H9 (cell line): ENCODE data around the gene RRBP1. TPM values are rescaled to one million over a fixed set of nuclear protein-coding genes. Genes with fewer than 3 reads are reported as not detected.

ENCODE experiments used
- DNase-seq: peaks from one replicate; pipeline ENCODE4 v3.0.0-alpha.2; 2017
- H2AFZ ChIP-seq: one replicate; pipeline ENCODE4 v1.6.1; 2013; ENCODE audit warnings: mild to moderate bottlenecking, low read length, control low read depth, moderate library complexity
- H2AK5ac ChIP-seq: 2 replicates; pipeline ENCODE4 v1.6.1; 2013; ENCODE audit warnings: low read length, control low read depth, mixed read lengths; ENCODE audit not compliant: insufficient read length
- H2BK120ac ChIP-seq: one replicate; pipeline ENCODE4 v1.6.1; 2013; ENCODE audit warnings: low read depth, mild to moderate bottlenecking, low read length, control low read depth, inconsistent platforms; ENCODE audit not compliant: poor library complexity, severe bottlenecking
- H2BK12ac ChIP-seq: 2 replicates; pipeline ENCODE4 v1.6.1; 2013; ENCODE audit warnings: low read length, control low read depth, mixed read lengths, low read depth; ENCODE audit not compliant: insufficient read length
- H2BK15ac ChIP-seq: 2 replicates; pipeline ENCODE4 v1.6.1; 2013; ENCODE audit warnings: low read depth, low read length, control low read depth
- H2BK20ac ChIP-seq: one replicate; pipeline ENCODE4 v1.6.1; 2013; ENCODE audit warnings: low read depth, mild to moderate bottlenecking, low read length, control low read depth, inconsistent platforms; ENCODE audit not compliant: poor library complexity, severe bottlenecking
- H2BK5ac ChIP-seq: 2 replicates; pipeline ENCODE4 v1.6.1; 2013; ENCODE audit warnings: low read length, control low read depth, mixed read lengths; ENCODE audit not compliant: insufficient read length
- H3K14ac ChIP-seq: 2 replicates; pipeline ENCODE4 v1.6.1; 2013; ENCODE audit warnings: low read length, control low read depth; ENCODE audit not compliant: insufficient read depth
- H3K18ac ChIP-seq: 2 replicates; pipeline ENCODE4 v1.6.1; 2013; ENCODE audit warnings: low read depth, mild to moderate bottlenecking, mixed read lengths, low read length, control low read depth; ENCODE audit not compliant: insufficient read length
- H3K23ac ChIP-seq: 2 replicates; pipeline ENCODE4 v1.6.1; 2013; ENCODE audit warnings: low read length, control low read depth, mixed read lengths, low read depth; ENCODE audit not compliant: insufficient read length
- H3K23me2 ChIP-seq: 2 replicates; pipeline ENCODE4 v1.6.1; 2013; ENCODE audit warnings: low read depth, mild to moderate bottlenecking, mixed read lengths, low read length, control low read depth; ENCODE audit not compliant: insufficient read length, poor library complexity, severe bottlenecking
- H3K27ac ChIP-seq: 2 replicates; pipeline ENCODE4 v1.5.1; 2013; ENCODE audit warnings: low read length, control low read depth, mixed read lengths, low read depth; ENCODE audit not compliant: insufficient read length
- H3K27me3 ChIP-seq: 2 replicates; pipeline ENCODE4 v1.6.1; 2013; ENCODE audit warnings: low read length, control low read depth, inconsistent platforms; ENCODE audit not compliant: insufficient read depth
- H3K4ac ChIP-seq: 2 replicates; pipeline ENCODE4 v1.6.1; 2013; ENCODE audit warnings: low read depth, mild to moderate bottlenecking, control low read depth, inconsistent platforms, low read length, moderate library complexity
- H3K4me1 ChIP-seq: 2 replicates; pipeline ENCODE4 v1.6.1; 2013; ENCODE audit warnings: low read length, control low read depth, inconsistent platforms; ENCODE audit not compliant: insufficient read depth
- H3K4me2 ChIP-seq: 2 replicates; pipeline ENCODE4 v1.6.1; 2013; ENCODE audit warnings: low read length, control low read depth, mixed read lengths; ENCODE audit not compliant: insufficient read length, insufficient read depth
- H3K56ac ChIP-seq: 2 replicates; pipeline ENCODE4 v1.6.1; 2013; ENCODE audit warnings: low read depth, mild to moderate bottlenecking, mixed read lengths, low read length, control low read depth; ENCODE audit not compliant: insufficient read length
- H3K79me1 ChIP-seq: 2 replicates; pipeline ENCODE4 v1.6.1; 2013; ENCODE audit warnings: low read depth, mild to moderate bottlenecking, moderate library complexity, low read length, control low read depth, inconsistent platforms; ENCODE audit not compliant: insufficient read depth, poor library complexity, severe bottlenecking
- H3K79me2 ChIP-seq: 2 replicates; pipeline ENCODE4 v1.6.1; 2013; ENCODE audit warnings: low read length, control low read depth, inconsistent platforms; ENCODE audit not compliant: insufficient read depth
- H3K9ac ChIP-seq: 2 replicates; pipeline ENCODE4 v1.6.1; 2013; ENCODE audit warnings: low read length, control low read depth, mixed read lengths; ENCODE audit not compliant: insufficient read length; ENCODE audit errors: extremely low read depth
- H3K9me3 ChIP-seq: one replicate; pipeline ENCODE4 v1.6.1; 2013; ENCODE audit warnings: low read depth, low read length, inconsistent platforms; ENCODE audit not compliant: control insufficient read depth
- H3T11ph ChIP-seq: one replicate; pipeline ENCODE4 v1.6.1; 2013; ENCODE audit warnings: mild to moderate bottlenecking, low read length, control low read depth, inconsistent platforms
- H4K20me1 ChIP-seq: one replicate; pipeline ENCODE4 v1.6.1; 2013; ENCODE audit not compliant: control insufficient read depth, insufficient read length, insufficient read depth
- H4K5ac ChIP-seq: 2 replicates; pipeline ENCODE4 v1.6.1; 2013; ENCODE audit warnings: low read depth, mild to moderate bottlenecking, mixed read lengths, low read length, control low read depth; ENCODE audit not compliant: insufficient read length
- H4K8ac ChIP-seq: replicated peaks from 2 replicates; pipeline ENCODE4 v1.6.1; 2013; ENCODE audit warnings: low read length, control low read depth, mixed read lengths, low read depth; ENCODE audit not compliant: insufficient read length
- H4K91ac ChIP-seq: 2 replicates; pipeline ENCODE4 v1.6.1; 2013; ENCODE audit warnings: low read depth, mild to moderate bottlenecking, moderate library complexity, mixed read lengths, low read length, control low read depth; ENCODE audit not compliant: insufficient read length
- H3K27ac Mint-ChIP-seq, 3 experiments: 2 replicates in 2 of 3; 3 replicates in 1 of 3; pipeline ENCODE4 v1.8.0; 2020 to 2021; ENCODE audit warnings: mixed read lengths in 3 of 3, mild to moderate bottlenecking in 1 of 3, moderate library complexity in 1 of 3
- H3K27me3 Mint-ChIP-seq: 2 replicates; pipeline ENCODE4 v1.8.0; 2021; ENCODE audit warnings: low read depth, mild to moderate bottlenecking, moderate library complexity, mixed read lengths
- H3K36me3 Mint-ChIP-seq, 3 experiments: 2 replicates in 2 of 3; 3 replicates in 1 of 3; pipeline ENCODE4 v1.8.0; 2020 to 2021; ENCODE audit warnings: low read depth in 3 of 3, mixed read lengths in 3 of 3; ENCODE audit not compliant: insufficient read depth in 1 of 3
- H3K4me1 Mint-ChIP-seq, 2 experiments: 2 replicates each; pipeline ENCODE4 v1.8.0; 2020; ENCODE audit warnings: mixed read lengths in 2 of 2
- H3K4me3 Mint-ChIP-seq, 2 experiments: 2 replicates in 1 of 2; 3 replicates in 1 of 2; pipeline ENCODE4 v1.8.0; 2020 to 2021; ENCODE audit warnings: mild to moderate bottlenecking in 2 of 2, mixed read lengths in 2 of 2, moderate library complexity in 1 of 2
- H3K9me3 Mint-ChIP-seq, 2 experiments: 2 replicates in 1 of 2; 3 replicates in 1 of 2; pipeline ENCODE4 v1.8.0; 2020; ENCODE audit warnings: mild to moderate bottlenecking in 2 of 2, mixed read lengths in 2 of 2, moderate library complexity in 1 of 2
- WGBS: extraction: QIAGEN DNeasy Blood & Tissue Kit; methylation state at CpG from one replicate; pipeline ENCODE4 v1.1.7; 2013; ENCODE audit warnings: missing lambda C conversion rate, low lambda C conversion rate, mixed read lengths; ENCODE audit not compliant: insufficient read length; ENCODE audit errors: extremely low coverage; 5-methylcytosine and 5-hydroxymethylcytosine counted together
- total RNA-seq: library from RNA; stranded (reverse); gene quantifications from 2 replicates; pipeline ENCODE4 v1.2.1, GENCODE V29; 2021
- TF ChIP-seq, protein P1 (sequence below): fragments of 200-600 bp; sonication (generic); conservative IDR thresholded peaks from 3 replicates; pipeline ENCODE4 v1.8.0; 2021; ENCODE audit warnings: antibody characterized with exemption, mild to moderate bottlenecking

RRBP1 gene
- total RNA-seq, 1 experiment from 2014 or later = 97.8 TPM

DNA sequence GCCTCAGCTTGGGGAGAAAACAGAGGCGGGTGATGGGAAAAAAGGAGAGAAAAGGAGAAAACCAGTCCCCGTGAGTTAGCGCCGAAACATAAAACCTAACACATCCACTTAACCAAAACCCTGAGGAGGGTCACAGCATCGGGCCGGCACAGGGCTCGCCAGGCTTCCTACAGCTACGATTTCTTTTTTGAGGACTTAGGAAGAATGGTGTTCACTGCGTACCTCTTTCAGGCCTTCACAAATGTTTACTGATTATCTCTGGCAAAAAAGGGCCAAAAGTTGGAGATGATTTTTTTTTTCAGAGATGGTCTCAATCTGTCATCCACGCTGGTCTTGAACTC is 63.4 kb downstream of the RRBP1 start:
- Mint-ChIP-seq H3K27ac (peak overlapping the region in 1 of 3 experiments; percentile 44; a peak in 1 of 7 replicates), H3K9me3 (no peaks in the 10 kb centered on the region), H3K4me3 (no peak overlapping the region), H3K4me1 (0 out of 4 replicates have a peak, but pooled peaks cover 0 to 5% of the 10 kb centered on the region in 2 experiments), H3K36me3 (peaks cover 19 to 56% (median 56%) of the 10 kb centered on the region in 3 experiments; a peak in 6 of 7 replicates), H3K27me3 (no peaks in the 10 kb centered on the region)
- H2BK15ac ChIP-seq = no peak overlapping the region
- H4K5ac ChIP-seq = no peak overlapping the region
- H4K20me1 ChIP-seq = no peaks in the 10 kb centered on the region
- no peak overlapping the region for H3K23ac ChIP-seq
- H4K91ac ChIP-seq = no peak overlapping the region
- H3K9ac ChIP-seq = no peak overlapping the region
- WGBS = no CpG with 5 or more reads among the region's 10 CpGs
- no peak overlapping the region for H3K27ac ChIP-seq
- H2AK5ac ChIP-seq = no peak overlapping the region
- no peaks in the 10 kb centered on the region for H3K4me1 ChIP-seq
- no peaks in the 10 kb centered on the region for H3K79me2 ChIP-seq
- no peaks in the 10 kb centered on the region for H3K79me1 ChIP-seq
- H3K14ac ChIP-seq = no peak overlapping the region
- H3K23me2 ChIP-seq = no peaks in the 10 kb centered on the region
- no peak overlapping the region for H2BK20ac ChIP-seq
- H2BK12ac ChIP-seq = no peak overlapping the region
- no peak overlapping the region for H3T11ph ChIP-seq
- no peak overlapping the region for H2BK120ac ChIP-seq
- no peak overlapping the region for H3K4me2 ChIP-seq
- no peak overlapping the region for H2BK5ac ChIP-seq
- H4K8ac ChIP-seq = no peak overlapping the region
- H3K4ac ChIP-seq = no peak overlapping the region
- TF ChIP-seq, protein P1, sequence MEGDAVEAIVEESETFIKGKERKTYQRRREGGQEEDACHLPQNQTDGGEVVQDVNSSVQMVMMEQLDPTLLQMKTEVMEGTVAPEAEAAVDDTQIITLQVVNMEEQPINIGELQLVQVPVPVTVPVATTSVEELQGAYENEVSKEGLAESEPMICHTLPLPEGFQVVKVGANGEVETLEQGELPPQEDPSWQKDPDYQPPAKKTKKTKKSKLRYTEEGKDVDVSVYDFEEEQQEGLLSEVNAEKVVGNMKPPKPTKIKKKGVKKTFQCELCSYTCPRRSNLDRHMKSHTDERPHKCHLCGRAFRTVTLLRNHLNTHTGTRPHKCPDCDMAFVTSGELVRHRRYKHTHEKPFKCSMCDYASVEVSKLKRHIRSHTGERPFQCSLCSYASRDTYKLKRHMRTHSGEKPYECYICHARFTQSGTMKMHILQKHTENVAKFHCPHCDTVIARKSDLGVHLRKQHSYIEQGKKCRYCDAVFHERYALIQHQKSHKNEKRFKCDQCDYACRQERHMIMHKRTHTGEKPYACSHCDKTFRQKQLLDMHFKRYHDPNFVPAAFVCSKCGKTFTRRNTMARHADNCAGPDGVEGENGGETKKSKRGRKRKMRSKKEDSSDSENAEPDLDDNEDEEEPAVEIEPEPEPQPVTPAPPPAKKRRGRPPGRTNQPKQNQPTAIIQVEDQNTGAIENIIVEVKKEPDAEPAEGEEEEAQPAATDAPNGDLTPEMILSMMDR = no peak
- H2AFZ ChIP-seq = no peak overlapping the region
- H3K9me3 ChIP-seq = no peaks in the 10 kb centered on the region
- no peaks in the 10 kb centered on the region for H3K27me3 ChIP-seq
- no peak for DNase-seq
- H3K56ac ChIP-seq = no peak overlapping the region
- H3K18ac ChIP-seq = no peak overlapping the region
